PC-3 (cell line): ENCODE data around the gene TWNK.
A peak's percentile ranks its signal among the peaks of the same experiment; 100 is the strongest.

ENCODE experiments used
- CTCF ChIP-seq: fragments of 300-600 bp; sonication (generic); conservative IDR thresholded peaks from 2 replicates; pipeline ENCODE4 v1.5.1; 2017; ENCODE audit warnings: antibody characterized with exemption, low read depth, mild to moderate bottlenecking, low read length
- EZH2 ChIP-seq: fragments of 300-600 bp; sonication (generic); IDR thresholded peaks from one replicate; pipeline ENCODE4 v1.6.1; 2017; ENCODE audit warnings: antibody characterized with exemption, mild to moderate bottlenecking, low read length; ENCODE audit not compliant: unreplicated experiment
- EZH2phosphoT487 ChIP-seq: fragments of 300-600 bp; sonication (generic); IDR thresholded peaks from 2 replicates; pipeline ENCODE4 v1.6.1; 2018; ENCODE audit warnings: mild to moderate bottlenecking, antibody characterized with exemption, low read length, borderline replicate concordance

- TF ChIP-seq CTCF, result peak; percentile 68
- TF ChIP-seq EZH2phosphoT487, result no peak
- no peak for TF ChIP-seq EZH2
These were observed 6.8 kb downstream of the TWNK start for GRCh38 chr10:100993986-100994708.
